Activated CD8-positive, alpha-beta T cell treated with anti-CD3 and anti-CD28 coated beads for 36 hours (primary cell): ENCODE measurements around the gene SIX4. TPM values are rescaled to one million over a fixed set of nuclear protein-coding genes. Genes with fewer than 3 reads are reported as not detected.

Experiments used
- ATAC-seq: fragments of 200-7000 bp; cut with Tn5 transposase; one replicate; pipeline ENCODE4 v1.10.0; 2021; ENCODE audit warnings: mild to moderate bottlenecking, moderate library complexity
- CTCF ChIA-PET: fragments of 350-600 bp; sonication (Branson Sonifier 250); formaldehyde crosslinking; loops from one replicate; lab custom pipeline; 2021; ENCODE audit warnings: antibody characterized with exemption; lab: Charles Lee
- POLR2A ChIA-PET: fragments of 350-600 bp; sonication (Branson Sonifier 250); formaldehyde crosslinking; loops from one replicate; lab custom pipeline; 2021; ENCODE audit warnings: antibody characterized with exemption; lab: Charles Lee
- DNase-seq: peaks from one replicate; pipeline ENCODE4 v3.0.0-alpha.2; 2020
- H3K27ac Mint-ChIP-seq: one replicate; pipeline ENCODE4 v1.8.0; 2021; ENCODE audit warnings: mild to moderate bottlenecking, mixed read lengths
- H3K27me3 Mint-ChIP-seq: one replicate; pipeline ENCODE4 v1.8.0; 2021; ENCODE audit warnings: mixed read lengths
- H3K36me3 Mint-ChIP-seq: one replicate; pipeline ENCODE4 v1.8.0; 2021; ENCODE audit warnings: low read depth, mixed read lengths
- H3K4me1 Mint-ChIP-seq: one replicate; pipeline ENCODE4 v1.8.0; 2021; ENCODE audit warnings: low read depth, mixed read lengths
- H3K4me3 Mint-ChIP-seq: one replicate; pipeline ENCODE4 v1.8.0; 2021; ENCODE audit warnings: mild to moderate bottlenecking, moderate library complexity, mixed read lengths
- H3K9me3 Mint-ChIP-seq: one replicate; pipeline ENCODE4 v1.8.0; 2021; ENCODE audit warnings: mixed read lengths
- intact Hi-C: fragments of 100-400 bp; cut with micrococcal nuclease; formaldehyde crosslinking; loops from one replicate; pipeline ENCODE4 v1.10.0; 2022
- total RNA-seq, 2 experiments: library from RNA; stranded (reverse); gene quantifications; one replicate each; pipeline ENCODE4 v1.2.3, GENCODE V29; 2021
- TF ChIP-seq, protein P1 (sequence below): fragments of 200-600 bp; IDR thresholded peaks from one replicate; pipeline ENCODE4 v1.8.0; 2022; ENCODE audit warnings: antibody characterized with exemption, mild to moderate bottlenecking

SIX4 gene
- total RNA-seq, 2 experiments from 2014 or later, result not detected

DNA sequence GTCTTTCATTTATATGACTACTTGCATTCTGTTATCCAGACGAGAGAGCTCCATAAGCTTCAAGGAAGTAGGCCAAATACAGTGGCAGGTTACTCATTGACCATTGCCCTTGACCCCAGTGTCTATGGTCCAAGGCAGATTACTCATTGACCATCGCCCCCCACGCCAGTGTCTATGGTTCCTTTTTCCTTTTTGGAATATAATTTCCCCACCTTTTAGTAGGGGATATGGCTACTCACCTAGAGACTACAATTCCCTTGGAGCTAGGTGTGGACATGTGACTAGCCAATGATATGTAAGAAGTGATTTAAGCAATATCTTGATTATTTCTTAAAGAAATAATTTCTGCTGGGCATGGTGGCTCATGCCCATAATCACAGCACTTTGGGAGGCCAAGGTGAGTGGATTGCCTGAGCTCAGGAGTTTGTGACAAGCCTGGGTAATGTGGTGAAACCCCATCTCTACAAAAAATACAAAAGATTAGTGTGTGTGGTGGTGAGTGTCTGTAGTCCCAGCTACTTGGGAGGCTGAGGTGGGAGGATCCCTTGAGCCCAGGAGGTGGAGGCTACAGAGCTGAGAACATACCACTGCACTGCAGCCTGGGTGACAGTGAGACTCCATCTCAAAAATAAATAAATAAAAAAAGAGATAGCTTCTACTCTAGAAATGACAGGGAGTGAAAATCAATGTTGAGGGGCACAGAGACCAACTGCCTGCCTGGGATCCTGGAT, 32.6 kb downstream of the SIX4 start:
- POLR2A ChIA-PET, result interaction anchor here (0.6 kb wide), 1 partner anchor 19 kb away, joined by 4 read pairs; no protein-coding TSS in a partner anchor
- ATAC-seq (no peak), DNase-seq (no peak)
- no peak overlapping the region for H3K27ac Mint-ChIP-seq
- CTCF ChIA-PET, result interaction anchor here (0.9 kb wide), 1 partner anchor 11 kb away, joined by 3 read pairs; no protein-coding TSS in a partner anchor
- no peaks in the 10 kb centered on the region for H3K4me1 Mint-ChIP-seq
- H3K4me3 Mint-ChIP-seq, result no peak overlapping the region
- TF ChIP-seq, protein P1, sequence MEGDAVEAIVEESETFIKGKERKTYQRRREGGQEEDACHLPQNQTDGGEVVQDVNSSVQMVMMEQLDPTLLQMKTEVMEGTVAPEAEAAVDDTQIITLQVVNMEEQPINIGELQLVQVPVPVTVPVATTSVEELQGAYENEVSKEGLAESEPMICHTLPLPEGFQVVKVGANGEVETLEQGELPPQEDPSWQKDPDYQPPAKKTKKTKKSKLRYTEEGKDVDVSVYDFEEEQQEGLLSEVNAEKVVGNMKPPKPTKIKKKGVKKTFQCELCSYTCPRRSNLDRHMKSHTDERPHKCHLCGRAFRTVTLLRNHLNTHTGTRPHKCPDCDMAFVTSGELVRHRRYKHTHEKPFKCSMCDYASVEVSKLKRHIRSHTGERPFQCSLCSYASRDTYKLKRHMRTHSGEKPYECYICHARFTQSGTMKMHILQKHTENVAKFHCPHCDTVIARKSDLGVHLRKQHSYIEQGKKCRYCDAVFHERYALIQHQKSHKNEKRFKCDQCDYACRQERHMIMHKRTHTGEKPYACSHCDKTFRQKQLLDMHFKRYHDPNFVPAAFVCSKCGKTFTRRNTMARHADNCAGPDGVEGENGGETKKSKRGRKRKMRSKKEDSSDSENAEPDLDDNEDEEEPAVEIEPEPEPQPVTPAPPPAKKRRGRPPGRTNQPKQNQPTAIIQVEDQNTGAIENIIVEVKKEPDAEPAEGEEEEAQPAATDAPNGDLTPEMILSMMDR, result no peak
- peaks cover 9% of the 10 kb centered on the region for H3K27me3 Mint-ChIP-seq
- H3K36me3 Mint-ChIP-seq, result no peaks in the 10 kb centered on the region
- no peaks in the 10 kb centered on the region for H3K9me3 Mint-ChIP-seq
- intact Hi-C loops, result no loop called here

- no peaks in the 10 kb centered on the region for H3K9me3 Mint-ChIP-seq
- peaks cover 15% of the 10 kb centered on the region for H3K27me3 Mint-ChIP-seq
- no peaks in the 10 kb centered on the region for H3K4me1 Mint-ChIP-seq
- POLR2A ChIA-PET, result no interaction called here
- no peak overlapping the region for H3K27ac Mint-ChIP-seq
- DNase-seq, result no peak
- intact Hi-C loops, result no loop called here
- ATAC-seq, result no peak
- CTCF ChIA-PET, result interaction anchor here (0.6 kb wide), 1 partner anchor 14 kb away, joined by 3 read pairs; no protein-coding TSS in a partner anchor
- H3K4me3 Mint-ChIP-seq, result no peak overlapping the region
- no peaks in the 10 kb centered on the region for H3K36me3 Mint-ChIP-seq
- TF ChIP-seq, protein P1, result no peak
Observed at GRCh38 chr14:60686865-60687264, 37.3 kb downstream of the SIX4 start.

DNA sequence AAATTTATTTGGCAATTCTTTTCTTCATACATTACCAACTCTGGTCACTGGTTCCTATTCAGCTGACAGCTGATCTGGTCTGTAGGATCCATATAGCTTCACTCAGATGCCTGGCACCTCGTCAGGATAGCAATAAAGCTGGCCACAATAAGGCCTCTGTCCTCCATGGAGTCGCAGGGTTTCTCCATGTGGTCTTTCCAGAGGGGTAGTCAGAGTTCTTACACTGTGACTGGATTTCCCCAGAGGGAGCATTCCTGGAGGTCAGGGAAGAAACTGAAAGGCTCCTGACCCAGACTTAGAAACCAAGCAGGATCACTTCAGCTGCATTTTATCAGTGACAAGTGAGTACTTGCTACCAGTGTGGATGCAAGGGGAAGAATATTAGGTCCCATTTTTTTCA, 39.9 kb downstream of the SIX4 start:
- intact Hi-C loops, result no loop called here
- no peaks in the 10 kb centered on the region for H3K4me1 Mint-ChIP-seq
- CTCF ChIA-PET, result no interaction called here

GRCh38 chr14:60681271-60681670, 42.9 kb downstream of the SIX4 start:
- ChIA-PET CTCF (interaction anchor here (1.4 kb wide), 1 partner anchor 10 kb away, joined by 3 read pairs; no protein-coding TSS in a partner anchor), POLR2A (interaction anchor here (1.2 kb wide), 1 partner anchor 29 kb away, joined by 3 read pairs; no protein-coding TSS in a partner anchor)
- Mint-ChIP-seq H3K36me3 (no peaks in the 10 kb centered on the region), H3K27me3 (peaks cover 17% of the 10 kb centered on the region), H3K4me3 (no peak overlapping the region), H3K27ac (no peak overlapping the region), H3K9me3 (no peaks in the 10 kb centered on the region), H3K4me1 (no peaks in the 10 kb centered on the region)
- DNase-seq (no peak), ATAC-seq (no peak)
- intact Hi-C loops, result no loop called here
- TF ChIP-seq, protein P1, result no peak

More for the DNA sequence above, 39.9 kb downstream of the SIX4 start:
- ATAC-seq (no peak), DNase-seq (no peak)
- POLR2A ChIA-PET, result no interaction called here
- Mint-ChIP-seq H3K36me3 (no peaks in the 10 kb centered on the region), H3K4me3 (no peak overlapping the region), H3K27ac (no peak overlapping the region), H3K9me3 (no peaks in the 10 kb centered on the region), H3K27me3 (peaks cover 18% of the 10 kb centered on the region)
- TF ChIP-seq, protein P1, result no peak

DNA sequence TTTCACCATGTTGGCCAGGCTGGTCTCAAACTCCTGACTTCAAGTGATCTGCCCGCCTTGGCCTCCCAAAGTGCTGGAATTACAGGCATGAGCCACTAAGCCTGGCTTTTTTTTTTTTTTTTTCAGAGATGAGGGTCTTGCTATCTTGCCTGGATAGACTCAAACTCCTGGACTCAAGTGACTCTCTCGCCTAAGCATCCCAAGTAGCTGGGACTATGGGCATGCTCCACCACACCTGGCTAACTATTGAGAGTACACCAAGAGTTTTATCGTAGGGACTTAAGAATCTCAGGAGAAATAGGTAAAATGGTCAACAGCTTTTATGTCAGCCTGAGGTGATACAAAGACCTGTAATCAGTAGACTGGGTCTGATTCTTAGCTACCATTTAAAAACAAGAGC, 43.6 kb downstream of the SIX4 start:
- Mint-ChIP-seq H3K27ac (no peak overlapping the region), H3K4me1 (no peaks in the 10 kb centered on the region), H3K9me3 (no peaks in the 10 kb centered on the region), H3K27me3 (peaks cover 16% of the 10 kb centered on the region), H3K4me3 (no peak overlapping the region), H3K36me3 (no peaks in the 10 kb centered on the region)
- no peak for DNase-seq
- ChIA-PET CTCF (interaction anchor here (0.6 to 1.4 kb wide), 2 partner anchors 11 to 30 kb away, joined by 3 read pairs; no protein-coding TSS in a partner anchor), POLR2A (interaction anchor here (1.2 kb wide), 1 partner anchor 30 kb away, joined by 3 read pairs; no protein-coding TSS in a partner anchor)
- TF ChIP-seq, protein P1, result no peak
- intact Hi-C loops, result no loop called here
- ATAC-seq, result no peak
